Prostate gland (tissue), 2 donors: ENCODE results near the gene TROAP.

ENCODE experiments used
- POLR2A ChIP-seq: fragments of 450-650 bp; IDR thresholded peaks from one replicate; pipeline ENCODE4 v1.6.1; 2016; ENCODE audit warnings: antibody characterized with exemption, mild to moderate bottlenecking
- POLR2AphosphoS5 ChIP-seq: sonication (generic); formaldehyde crosslinking; IDR thresholded peaks from one replicate; pipeline ENCODE4 v1.6.1; 2017; ENCODE audit warnings: antibody characterized with exemption
- TF ChIP-seq, protein P1 (sequence below), 4 experiments: fragments of 200-600 bp in 2 of 4; fragments of 450-650 bp in 2 of 4; sonication (generic) in 2 of 4; IDR thresholded peaks; 1 replicate in 3 of 4; 2 replicates in 1 of 4; pipeline ENCODE4 v1.5.1; 2016 to 2019; ENCODE audit warnings: antibody characterized with exemption in 4 of 4, mild to moderate bottlenecking in 2 of 4, moderate library complexity in 2 of 4

GRCh38 chr12:49327368-49327767 lies 4.3 kb downstream of the TROAP start:
- TF ChIP-seq, protein P1, sequence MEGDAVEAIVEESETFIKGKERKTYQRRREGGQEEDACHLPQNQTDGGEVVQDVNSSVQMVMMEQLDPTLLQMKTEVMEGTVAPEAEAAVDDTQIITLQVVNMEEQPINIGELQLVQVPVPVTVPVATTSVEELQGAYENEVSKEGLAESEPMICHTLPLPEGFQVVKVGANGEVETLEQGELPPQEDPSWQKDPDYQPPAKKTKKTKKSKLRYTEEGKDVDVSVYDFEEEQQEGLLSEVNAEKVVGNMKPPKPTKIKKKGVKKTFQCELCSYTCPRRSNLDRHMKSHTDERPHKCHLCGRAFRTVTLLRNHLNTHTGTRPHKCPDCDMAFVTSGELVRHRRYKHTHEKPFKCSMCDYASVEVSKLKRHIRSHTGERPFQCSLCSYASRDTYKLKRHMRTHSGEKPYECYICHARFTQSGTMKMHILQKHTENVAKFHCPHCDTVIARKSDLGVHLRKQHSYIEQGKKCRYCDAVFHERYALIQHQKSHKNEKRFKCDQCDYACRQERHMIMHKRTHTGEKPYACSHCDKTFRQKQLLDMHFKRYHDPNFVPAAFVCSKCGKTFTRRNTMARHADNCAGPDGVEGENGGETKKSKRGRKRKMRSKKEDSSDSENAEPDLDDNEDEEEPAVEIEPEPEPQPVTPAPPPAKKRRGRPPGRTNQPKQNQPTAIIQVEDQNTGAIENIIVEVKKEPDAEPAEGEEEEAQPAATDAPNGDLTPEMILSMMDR (IDR thresholded peaks at IDR 0.05): no peak
- TF ChIP-seq POLR2A (no peak), POLR2AphosphoS5 (no peak)
